ENCODE results near the gene APOB.

- no peak for TF ChIP-seq EZH2 (IDR thresholded peaks at IDR 0.05; ENCODE audit: borderline replicate concordance, low read length)
- TF ChIP-seq CTCF (conservative IDR thresholded peaks at IDR 0.05 in 1 of 2, IDR thresholded peaks at IDR 0.05 in 1 of 2; ENCODE audit: extremely low read depth in 1 of 2, insufficient read depth in 1 of 2, low read depth in 1 of 2, low read length in 2 of 2), result no peak
Observed at GRCh38 chr2:21011453-21011852, 32.4 kb downstream of the APOB start.
